H1 (cell line): Measurements from ENCODE around the gene CHPF. TPM values are rescaled to one million over a fixed set of nuclear protein-coding genes. Genes with fewer than 3 reads are reported as not detected.

Experiments used
- POLR2A ChIP-seq, 2 experiments: IDR thresholded peaks; 1 replicate in 1 of 2; 2 replicates in 1 of 2; pipeline ENCODE4 v1.6.1; 2011; ENCODE audit warnings: low read depth in 2 of 2, low read length in 2 of 2, mild to moderate bottlenecking in 2 of 2; ENCODE audit errors: control extremely low read depth in 1 of 2
- SIRT6 ChIP-seq: IDR thresholded peaks from one replicate; pipeline ENCODE4 v1.7.1; 2012; ENCODE audit warnings: low read length, inconsistent platforms
- polyA plus RNA-seq, 7 experiments: library from polyadenylated mRNA; depleted of rRNA in 3 of 7; stranded (reverse) in 5 of 7; unstranded in 2 of 7; fragments of >200 nt in 5 of 7; fragments of 200-250 nt in 2 of 7; gene quantifications; 1 replicate in 5 of 7; 2 replicates in 1 of 7; 4 replicates in 1 of 7; pipeline versions ENCODE4 v1.2.1 to v1.2.3, GENCODE V29; 2011 to 2013; ENCODE audit warnings: missing spikeins in 2 of 7, mixed read lengths in 2 of 7
- total RNA-seq: library from RNA; stranded (reverse); fragmentation: NEBNext Ultra II Directional; extraction: Animal tissue kit (Norgen Biotek cat#: 25700); gene quantifications from 2 replicates; pipeline ENCODE4 v1.2.1, GENCODE V29; 2021

CHPF gene
- total and polyA plus RNA-seq, 2 of the 8 experiments (the other 6 are each of a cell fraction or from before 2014, with no cell fraction given), result 62.9 to 67.3 TPM

DNA sequence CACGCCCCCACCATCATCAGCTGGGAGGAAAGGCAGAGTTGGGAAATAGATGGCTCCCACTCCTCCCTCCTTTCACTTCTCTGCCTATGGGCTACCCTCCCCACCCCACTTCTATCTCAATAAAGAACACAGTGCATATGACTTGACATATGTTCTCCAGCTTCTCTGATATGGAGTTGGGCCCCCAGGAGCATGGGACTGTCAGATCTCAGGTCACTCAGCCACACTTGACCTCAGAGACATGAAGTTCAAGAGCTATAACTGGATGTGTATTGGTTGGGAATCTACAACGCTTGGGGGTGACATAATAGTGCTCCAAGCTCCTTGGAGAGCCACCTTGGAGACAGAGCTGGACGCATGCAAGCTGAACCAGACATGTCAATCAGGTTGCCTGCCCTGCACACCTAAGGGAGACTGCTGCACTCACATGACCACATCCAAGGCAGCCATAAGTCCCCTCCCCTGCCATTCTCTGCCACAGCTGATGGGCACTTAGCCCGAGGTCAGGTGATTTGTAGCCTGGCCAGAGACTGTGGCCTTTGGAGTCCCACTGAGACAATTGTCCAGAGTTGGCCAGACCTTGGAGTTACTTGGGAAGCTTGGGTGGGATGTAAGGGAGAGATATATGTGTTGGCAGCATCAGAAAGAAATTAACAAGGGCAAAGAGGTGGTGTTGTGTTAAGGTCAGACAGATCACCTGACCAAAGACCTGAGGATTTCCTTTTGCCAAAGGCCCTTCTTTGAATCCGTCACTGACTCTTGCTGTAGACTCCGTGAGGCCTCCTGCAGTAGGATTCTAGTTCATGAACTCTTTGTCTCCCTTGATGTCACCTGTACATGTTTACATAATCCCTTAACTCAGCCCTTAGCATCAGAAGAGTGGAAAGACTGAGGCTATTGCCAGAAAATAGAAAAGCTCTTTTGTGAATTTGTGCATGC, 32.2 kb upstream of the CHPF start (continued):
- TF ChIP-seq SIRT6 (no peak), POLR2A (IDR thresholded peaks at IDR 0.05; ENCODE audit: control extremely low read depth in 1 of 2, low read depth in 2 of 2, low read length in 2 of 2) (no peak)
